Fibroblast of villous mesenchyme (primary cell): ENCODE results near the gene BCL2L1. TPM values are rescaled to one million over a fixed set of nuclear protein-coding genes. Genes with fewer than 3 reads are reported as not detected.
"Not testable (repeated sequence)": the region's sequence is repeated elsewhere in the genome, so short reads cannot be mapped to it uniquely, and the experiment has no call there.

ENCODE experiments used
- DNase-seq: peaks from one replicate; pipeline ENCODE4 v3.0.0-alpha.2; 2010; ENCODE audit warnings: low read depth
- H3K4me3 ChIP-seq: 2 replicates; pipeline ENCODE4 v1.5.1; 2011; ENCODE audit warnings: low read depth, mild to moderate bottlenecking, low read length
- total RNA-seq: library from RNA; depleted of rRNA; stranded (reverse); fragments of >200 nt; gene quantifications from 2 replicates; pipeline ENCODE4 v1.2.3, GENCODE V29; 2012
- TF ChIP-seq, protein P1 (sequence below): IDR thresholded peaks from 2 replicates; pipeline ENCODE4 v1.5.1; 2012; ENCODE audit warnings: low read depth, mild to moderate bottlenecking, low read length; ENCODE audit not compliant: insufficient read depth

The BCL2L1 gene
- total RNA-seq, 1 donor: 113 TPM

DNA sequence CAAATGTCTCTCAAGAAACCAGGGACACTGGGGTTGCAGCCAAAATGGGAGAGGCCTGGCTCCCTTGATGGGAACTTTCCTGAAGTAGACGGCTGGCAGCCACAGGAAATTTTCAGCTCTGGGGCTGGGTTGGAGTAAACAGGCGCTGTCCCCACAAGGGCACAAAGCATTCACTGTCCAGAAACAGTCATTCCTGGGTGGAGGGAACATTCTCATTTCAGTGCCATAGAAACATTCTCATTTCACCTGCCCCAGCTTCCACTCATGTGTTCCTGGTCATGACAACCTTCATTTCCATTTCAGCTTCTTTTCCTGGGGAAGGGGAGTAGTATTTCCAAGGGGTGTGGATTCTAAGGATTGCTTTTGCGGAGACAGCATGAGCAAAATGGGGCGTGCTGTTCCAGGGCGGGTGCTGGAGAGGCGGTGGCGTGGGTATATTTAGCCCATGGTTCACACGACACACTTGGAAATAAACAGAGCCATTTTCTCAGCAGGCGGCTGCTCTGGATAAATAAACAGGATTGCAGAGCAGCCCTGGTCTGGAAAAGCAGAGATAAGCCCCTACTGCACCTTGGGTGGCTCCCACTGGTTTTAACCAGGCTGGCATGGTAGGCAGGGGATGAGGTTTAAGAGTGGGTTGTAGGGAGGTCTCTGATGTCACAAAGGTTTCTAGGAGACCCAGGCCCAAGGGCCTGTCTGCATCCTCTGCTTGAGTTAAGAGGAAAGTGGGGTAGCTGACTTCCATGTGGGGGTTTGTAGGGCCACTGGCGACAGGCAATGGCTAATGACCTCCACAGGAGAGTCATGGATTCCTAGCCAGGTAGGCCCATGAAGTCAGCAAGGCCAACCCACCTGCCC, 52.1 kb downstream of the BCL2L1 start:
- TF ChIP-seq, protein P1, sequence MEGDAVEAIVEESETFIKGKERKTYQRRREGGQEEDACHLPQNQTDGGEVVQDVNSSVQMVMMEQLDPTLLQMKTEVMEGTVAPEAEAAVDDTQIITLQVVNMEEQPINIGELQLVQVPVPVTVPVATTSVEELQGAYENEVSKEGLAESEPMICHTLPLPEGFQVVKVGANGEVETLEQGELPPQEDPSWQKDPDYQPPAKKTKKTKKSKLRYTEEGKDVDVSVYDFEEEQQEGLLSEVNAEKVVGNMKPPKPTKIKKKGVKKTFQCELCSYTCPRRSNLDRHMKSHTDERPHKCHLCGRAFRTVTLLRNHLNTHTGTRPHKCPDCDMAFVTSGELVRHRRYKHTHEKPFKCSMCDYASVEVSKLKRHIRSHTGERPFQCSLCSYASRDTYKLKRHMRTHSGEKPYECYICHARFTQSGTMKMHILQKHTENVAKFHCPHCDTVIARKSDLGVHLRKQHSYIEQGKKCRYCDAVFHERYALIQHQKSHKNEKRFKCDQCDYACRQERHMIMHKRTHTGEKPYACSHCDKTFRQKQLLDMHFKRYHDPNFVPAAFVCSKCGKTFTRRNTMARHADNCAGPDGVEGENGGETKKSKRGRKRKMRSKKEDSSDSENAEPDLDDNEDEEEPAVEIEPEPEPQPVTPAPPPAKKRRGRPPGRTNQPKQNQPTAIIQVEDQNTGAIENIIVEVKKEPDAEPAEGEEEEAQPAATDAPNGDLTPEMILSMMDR: no peak
- no peak overlapping the region for H3K4me3 ChIP-seq
- peak; percentile 85 for DNase-seq

DNA sequence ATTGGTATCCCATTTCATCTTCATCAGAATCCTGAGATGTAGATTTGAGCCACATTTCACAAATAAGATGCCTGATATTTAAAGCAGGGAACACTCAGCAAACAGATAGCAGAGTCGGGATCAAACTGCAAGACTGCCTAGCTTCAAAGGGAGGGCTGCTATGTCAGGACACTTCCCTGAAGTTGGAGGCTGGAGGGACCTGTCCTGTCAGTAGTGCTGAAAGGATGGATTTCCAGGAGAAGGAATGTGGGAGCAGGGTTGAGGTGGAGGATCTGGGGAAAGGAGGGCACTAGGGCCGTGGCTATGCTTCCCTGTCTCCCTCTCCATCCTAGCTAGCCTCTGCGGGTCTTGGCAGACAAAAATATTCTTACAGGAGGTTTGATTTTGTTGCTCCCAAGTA, 52.8 kb downstream of the BCL2L1 start:
- H3K4me3 ChIP-seq: no peak overlapping the region
- TF ChIP-seq, protein P1: no peak
- DNase-seq: no peak

DNA sequence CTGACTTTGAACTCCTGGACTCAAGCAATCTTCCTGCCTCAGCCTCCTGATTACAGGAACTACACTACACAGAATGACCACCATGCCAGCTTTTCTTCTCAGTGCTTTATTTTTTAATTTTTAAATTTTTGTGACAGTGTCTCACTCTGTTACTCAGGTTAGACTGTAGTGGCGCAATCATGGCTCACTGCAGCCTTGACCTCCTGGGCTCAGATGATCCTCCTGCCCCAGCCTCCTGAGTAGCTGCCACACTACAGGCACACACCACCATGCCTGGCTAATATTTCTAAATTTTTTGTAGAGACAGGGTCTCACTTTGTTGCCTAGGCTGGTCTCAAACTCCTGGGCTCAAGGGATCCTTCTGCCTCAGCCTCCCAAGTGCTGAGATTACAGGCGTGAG, 53.7 kb downstream of the BCL2L1 start:
- DNase-seq, H3K4me3 ChIP-seq: not testable (repeated sequence)

DNA sequence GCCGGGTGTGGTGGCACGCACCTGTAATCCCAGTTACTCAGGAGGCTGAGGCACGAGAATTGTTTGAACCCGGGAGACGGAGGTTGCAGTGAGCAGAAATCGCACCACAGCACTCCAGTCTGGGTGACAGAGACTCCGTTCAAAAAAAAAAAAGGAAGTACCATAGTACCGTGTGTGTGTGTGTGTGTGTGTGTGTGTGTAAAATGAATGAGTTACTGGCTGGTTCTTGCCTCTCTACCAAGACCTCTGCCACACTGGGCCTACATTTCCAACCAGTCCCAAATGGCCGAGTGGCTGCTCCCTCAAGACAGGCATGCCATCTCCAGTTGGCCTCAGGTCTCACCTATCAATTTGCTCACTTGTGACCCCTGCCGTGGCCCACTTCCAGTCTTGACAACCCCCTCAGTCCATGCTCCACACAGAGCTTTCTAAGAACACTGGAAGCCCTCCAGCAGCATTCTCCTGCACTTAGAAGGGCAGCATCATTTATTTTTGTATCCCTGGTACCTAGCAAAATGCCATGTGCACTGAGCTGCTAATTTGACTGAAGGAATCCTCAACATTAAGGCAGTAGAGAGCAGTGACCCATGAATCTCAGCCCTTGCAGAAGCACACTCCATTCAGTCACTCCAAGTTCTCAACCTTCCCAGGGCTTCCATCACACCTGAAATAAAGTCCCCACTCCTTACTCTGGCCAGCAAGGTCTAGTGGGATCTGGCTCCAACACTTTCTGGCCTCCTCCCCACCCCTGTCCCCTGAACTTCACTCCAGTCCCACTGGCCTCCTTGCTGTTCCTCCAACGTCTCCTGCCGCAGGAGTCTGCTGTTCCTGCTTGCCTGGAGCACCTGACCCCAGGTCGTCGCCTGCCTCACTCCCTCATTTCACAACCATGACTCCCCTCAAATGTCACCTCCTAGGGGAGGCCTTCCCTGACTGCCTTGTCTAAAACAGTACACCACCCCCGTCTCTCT, 55.1 kb downstream of the BCL2L1 start:
- TF ChIP-seq, protein P1: no peak
- DNase-seq: no peak
- H3K4me3 ChIP-seq: no peak overlapping the region

DNA sequence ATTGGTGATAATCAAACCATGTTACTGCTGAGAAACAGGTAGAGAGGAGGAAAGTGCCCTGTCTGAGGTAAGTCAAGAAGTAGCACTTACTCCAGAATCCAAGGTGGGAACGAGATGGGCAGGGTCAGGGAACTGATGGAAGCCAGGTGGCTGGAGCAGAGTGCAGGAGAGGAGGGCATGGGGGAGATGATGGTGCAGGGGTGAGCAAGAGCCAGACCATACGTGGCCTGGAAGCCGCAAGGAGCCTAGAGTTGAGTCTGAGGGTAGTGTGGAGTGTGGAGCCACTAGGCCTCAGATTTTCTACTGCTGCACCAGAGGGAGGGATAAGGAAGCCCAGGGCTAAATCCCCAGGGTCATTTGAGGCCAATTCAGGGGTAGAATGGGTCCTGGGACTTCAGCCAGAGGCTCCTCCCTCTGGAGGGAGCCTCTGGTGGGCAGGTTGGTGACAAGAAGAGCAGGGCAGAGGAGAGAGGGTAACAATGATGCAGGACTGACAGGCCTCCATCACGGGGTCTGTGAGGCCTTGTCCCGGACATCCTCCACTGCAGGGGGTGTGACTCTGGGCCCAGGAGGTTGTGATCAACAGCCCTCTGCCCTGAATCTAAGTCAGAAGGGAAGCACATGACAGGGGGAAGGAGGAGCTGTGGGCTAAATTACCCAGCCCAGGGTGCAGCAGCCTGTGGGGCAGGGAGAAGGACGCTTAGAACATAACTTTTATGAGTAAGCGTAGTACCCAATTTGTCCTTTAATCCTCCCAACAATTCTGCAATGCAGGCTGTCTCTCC, 56.2 kb downstream of the BCL2L1 start:
- TF ChIP-seq, protein P1: no peak
- DNase-seq: peak; percentile 41

DNA sequence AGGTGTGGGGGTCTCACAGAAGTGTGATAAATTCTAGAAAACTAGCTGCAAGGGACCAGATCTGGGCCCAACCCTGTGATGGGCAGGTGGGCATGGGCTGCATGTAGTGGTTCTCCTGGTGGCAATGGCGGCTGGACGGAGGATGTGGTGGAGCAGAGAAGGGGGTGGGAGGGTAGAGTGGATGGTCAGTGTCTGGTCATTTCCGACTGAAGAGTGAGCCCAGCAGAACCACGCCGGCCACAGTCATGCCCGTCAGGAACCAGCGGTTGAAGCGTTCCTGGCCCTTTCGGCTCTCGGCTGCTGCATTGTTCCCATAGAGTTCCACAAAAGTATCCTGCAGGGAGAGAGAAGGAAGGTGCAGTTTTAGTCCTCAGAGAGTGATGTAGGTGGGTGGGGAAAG, 56.9 kb downstream of the BCL2L1 start:
- H3K4me3 ChIP-seq: no peak overlapping the region
- no peak for DNase-seq
- TF ChIP-seq, protein P1: no peak

More for the DNA sequence above, 56.2 kb downstream of the BCL2L1 start:
- no peak overlapping the region for H3K4me3 ChIP-seq
